ENCODE results near the gene LRRC9. TPM values are rescaled to one million over a fixed set of nuclear protein-coding genes. Genes with fewer than 3 reads are reported as not detected.
A peak's percentile ranks its signal among the peaks of the same experiment; 100 is the strongest.

LRRC9 gene
- total RNA-seq, 1 experiment from 2014 or later, result not detected

DNA sequence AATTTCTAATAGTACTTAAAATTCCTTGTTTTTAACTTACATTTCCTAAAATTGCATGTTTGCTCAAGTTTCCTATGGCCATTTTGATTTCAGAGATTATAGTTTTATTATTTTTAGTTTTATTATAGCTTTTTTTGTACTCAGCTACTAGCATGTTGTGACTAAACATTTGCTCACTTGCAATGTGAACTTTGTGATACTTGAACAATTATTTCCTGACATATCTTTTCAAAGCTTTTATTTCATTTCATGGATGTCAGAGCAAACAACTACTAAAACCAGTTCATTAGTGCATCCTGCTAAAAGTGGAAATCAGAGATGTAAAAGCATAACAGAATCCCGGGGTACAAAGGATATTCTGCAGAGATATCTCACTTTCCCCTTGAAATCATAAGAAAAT, 138.1 kb downstream of the LRRC9 start:
- Histone ChIP-seq H4K20me1 (ENCODE audit: insufficient read depth) (no peaks in the 10 kb centered on the region), H3K4me3 (no peak overlapping the region), H3K4me1 (replicated peaks; ENCODE audit: insufficient read depth) (peaks cover 18% of the 10 kb centered on the region), H3K79me2 (ENCODE audit: low read depth) (no peaks in the 10 kb centered on the region), H3K4me2 (no peak overlapping the region), H3K27ac (no peak overlapping the region), H3F3A (ENCODE audit: insufficient read depth, low read depth) (no peaks in the 10 kb centered on the region), H3K9me3 (ENCODE audit: insufficient read depth, low read depth) (no peaks in the 10 kb centered on the region; the same call in 1 of the 2 replicates), H3K27me3 (ENCODE audit: insufficient read depth, low read depth) (no peaks in the 10 kb centered on the region), H3K36me3 (ENCODE audit: low read depth) (no peaks in the 10 kb centered on the region), H2AFZ (no peak overlapping the region), H3K9me2 (ENCODE audit: insufficient read depth) (no peaks in the 10 kb centered on the region)
- no TSS peak for BruUV-seq (replicated peaks)
- no peak for TF ChIP-seq EZH2 (IDR thresholded peaks at IDR 0.05; ENCODE audit: low read depth)
- TF ChIP-seq, protein P1, sequence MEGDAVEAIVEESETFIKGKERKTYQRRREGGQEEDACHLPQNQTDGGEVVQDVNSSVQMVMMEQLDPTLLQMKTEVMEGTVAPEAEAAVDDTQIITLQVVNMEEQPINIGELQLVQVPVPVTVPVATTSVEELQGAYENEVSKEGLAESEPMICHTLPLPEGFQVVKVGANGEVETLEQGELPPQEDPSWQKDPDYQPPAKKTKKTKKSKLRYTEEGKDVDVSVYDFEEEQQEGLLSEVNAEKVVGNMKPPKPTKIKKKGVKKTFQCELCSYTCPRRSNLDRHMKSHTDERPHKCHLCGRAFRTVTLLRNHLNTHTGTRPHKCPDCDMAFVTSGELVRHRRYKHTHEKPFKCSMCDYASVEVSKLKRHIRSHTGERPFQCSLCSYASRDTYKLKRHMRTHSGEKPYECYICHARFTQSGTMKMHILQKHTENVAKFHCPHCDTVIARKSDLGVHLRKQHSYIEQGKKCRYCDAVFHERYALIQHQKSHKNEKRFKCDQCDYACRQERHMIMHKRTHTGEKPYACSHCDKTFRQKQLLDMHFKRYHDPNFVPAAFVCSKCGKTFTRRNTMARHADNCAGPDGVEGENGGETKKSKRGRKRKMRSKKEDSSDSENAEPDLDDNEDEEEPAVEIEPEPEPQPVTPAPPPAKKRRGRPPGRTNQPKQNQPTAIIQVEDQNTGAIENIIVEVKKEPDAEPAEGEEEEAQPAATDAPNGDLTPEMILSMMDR (conservative IDR thresholded peaks at IDR 0.05), result no peak
- DNase-seq, result no peak
- ChIA-PET POLR2A (ENCODE audit: unreplicated experiment) (no interaction called here), CTCF (interaction anchor here (0.6 kb wide), 1 partner anchor 108 kb away, joined by 4 read pairs; no protein-coding TSS in a partner anchor)
- intact Hi-C loops (cut with micrococcal nuclease; ENCODE audit: unreplicated experiment), result no loop called here

DNA sequence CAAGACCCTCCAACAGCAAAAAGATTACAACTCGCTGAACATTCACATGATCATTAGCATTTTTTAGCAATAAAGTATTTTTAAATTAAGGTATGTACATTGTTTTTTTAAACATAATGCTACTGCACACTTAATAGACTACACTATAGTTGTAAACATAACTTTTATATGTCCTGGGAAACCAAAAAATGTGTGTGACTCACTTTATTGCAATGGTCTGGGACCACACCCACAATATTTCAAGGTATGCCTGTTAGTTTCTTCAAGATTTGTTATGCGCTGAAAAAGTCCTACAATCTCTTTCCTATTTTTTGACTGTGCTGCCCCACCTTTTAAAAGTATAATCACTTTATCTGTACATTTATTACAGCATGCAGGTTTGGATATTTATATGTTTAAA, 141.4 kb downstream of the LRRC9 start:
- H4K20me1 ChIP-seq (ENCODE audit: insufficient read depth), result no peaks in the 10 kb centered on the region
- peak overlapping the region; percentile 32; the same call in 1 of the 2 replicates for H3K27ac ChIP-seq
- peak; percentile 9 to 71 for DNase-seq
- peaks cover 18% of the 10 kb centered on the region for H3K4me1 ChIP-seq (replicated peaks; ENCODE audit: insufficient read depth)
- no TSS peak for BruUV-seq (replicated peaks)
- H3K36me3 ChIP-seq (ENCODE audit: low read depth), result no peaks in the 10 kb centered on the region
- H3K9me3 ChIP-seq (ENCODE audit: insufficient read depth, low read depth), result no peaks in the 10 kb centered on the region; the same call in 1 of the 2 replicates
- ChIA-PET POLR2A (ENCODE audit: unreplicated experiment) (no interaction called here), CTCF (no interaction called here)
- H2AFZ ChIP-seq, result no peak overlapping the region
- H3K27me3 ChIP-seq (ENCODE audit: insufficient read depth, low read depth), result no peaks in the 10 kb centered on the region
- no peaks in the 10 kb centered on the region for H3F3A ChIP-seq (ENCODE audit: insufficient read depth, low read depth)
- intact Hi-C loops (cut with micrococcal nuclease; ENCODE audit: unreplicated experiment), result loop anchor here (5.0 kb wide), 1 partner anchor 501 kb away; no protein-coding TSS in a partner anchor
- no peak for TF ChIP-seq EZH2 (IDR thresholded peaks at IDR 0.05; ENCODE audit: low read depth)
- TF ChIP-seq, protein P1 (conservative IDR thresholded peaks at IDR 0.05), result no peak
- H3K79me2 ChIP-seq (ENCODE audit: low read depth), result no peaks in the 10 kb centered on the region
- H3K4me3 ChIP-seq, result no peak overlapping the region
- H3K9me2 ChIP-seq (ENCODE audit: insufficient read depth), result no peaks in the 10 kb centered on the region
- H3K4me2 ChIP-seq, result peak overlapping the region; percentile 17

GRCh38 chr14:60064491-60065072, 144.6 kb downstream of the LRRC9 start:
- Histone ChIP-seq H4K20me1 (ENCODE audit: insufficient read depth) (no peaks in the 10 kb centered on the region), H3K27me3 (ENCODE audit: insufficient read depth, low read depth) (no peaks in the 10 kb centered on the region), H3K9me2 (ENCODE audit: insufficient read depth) (no peaks in the 10 kb centered on the region), H3K36me3 (ENCODE audit: low read depth) (no peaks in the 10 kb centered on the region), H3K79me2 (ENCODE audit: low read depth) (no peaks in the 10 kb centered on the region), H3K27ac (no peak overlapping the region), H3K4me1 (replicated peaks; ENCODE audit: insufficient read depth) (peaks cover 18% of the 10 kb centered on the region), H3K4me3 (no peak overlapping the region), H2AFZ (no peak overlapping the region), H3K9me3 (ENCODE audit: insufficient read depth, low read depth) (no peaks in the 10 kb centered on the region; the same call in 1 of the 2 replicates), H3K4me2 (no peak overlapping the region), H3F3A (ENCODE audit: insufficient read depth, low read depth) (no peaks in the 10 kb centered on the region)
- TF ChIP-seq EZH2 (IDR thresholded peaks at IDR 0.05; ENCODE audit: low read depth), result no peak
- TF ChIP-seq, protein P1 (conservative IDR thresholded peaks at IDR 0.05), result peak; percentile 75
- no TSS peak for BruUV-seq (replicated peaks)
- no peak for DNase-seq
- intact Hi-C loops (cut with micrococcal nuclease; ENCODE audit: unreplicated experiment), result loop anchor here (1.0 to 5.0 kb wide), 3 partner anchors 101 to 498 kb away; partner anchors contain the start of gene DHRS7
- ChIA-PET POLR2A (ENCODE audit: unreplicated experiment) (interaction anchor here (0.6 kb wide), 1 partner anchor 97 kb away, joined by 6 read pairs; no protein-coding TSS in a partner anchor), CTCF (interaction anchor here (0.6 to 1.4 kb wide), 3 partner anchors 97 to 789 kb away, joined by 3 to 8 read pairs (median 3); no protein-coding TSS in a partner anchor)

All from PC-9 (cell line).